Ovary (tissue), 3 donors: ENCODE results near the gene MRPS16.

Experiments
- POLR2A ChIP-seq: fragments of 450-650 bp; IDR thresholded peaks from one replicate; pipeline ENCODE4 v1.6.1; 2017; ENCODE audit warnings: antibody characterized with exemption, mild to moderate bottlenecking, moderate library complexity
- TF ChIP-seq, protein P1 (sequence below), 3 donors: fragments of 450-650 bp in 2 of 3; fragments of 200-600 bp in 1 of 3; IDR thresholded peaks; one replicate each; pipeline versions ENCODE4 v1.5.1 to v1.8.0; 2016 to 2022; ENCODE audit warnings: antibody characterized with exemption in 3 of 3, mild to moderate bottlenecking in 1 of 3
- donor health status: DM: no; HTN: no; CAD: no.

DNA sequence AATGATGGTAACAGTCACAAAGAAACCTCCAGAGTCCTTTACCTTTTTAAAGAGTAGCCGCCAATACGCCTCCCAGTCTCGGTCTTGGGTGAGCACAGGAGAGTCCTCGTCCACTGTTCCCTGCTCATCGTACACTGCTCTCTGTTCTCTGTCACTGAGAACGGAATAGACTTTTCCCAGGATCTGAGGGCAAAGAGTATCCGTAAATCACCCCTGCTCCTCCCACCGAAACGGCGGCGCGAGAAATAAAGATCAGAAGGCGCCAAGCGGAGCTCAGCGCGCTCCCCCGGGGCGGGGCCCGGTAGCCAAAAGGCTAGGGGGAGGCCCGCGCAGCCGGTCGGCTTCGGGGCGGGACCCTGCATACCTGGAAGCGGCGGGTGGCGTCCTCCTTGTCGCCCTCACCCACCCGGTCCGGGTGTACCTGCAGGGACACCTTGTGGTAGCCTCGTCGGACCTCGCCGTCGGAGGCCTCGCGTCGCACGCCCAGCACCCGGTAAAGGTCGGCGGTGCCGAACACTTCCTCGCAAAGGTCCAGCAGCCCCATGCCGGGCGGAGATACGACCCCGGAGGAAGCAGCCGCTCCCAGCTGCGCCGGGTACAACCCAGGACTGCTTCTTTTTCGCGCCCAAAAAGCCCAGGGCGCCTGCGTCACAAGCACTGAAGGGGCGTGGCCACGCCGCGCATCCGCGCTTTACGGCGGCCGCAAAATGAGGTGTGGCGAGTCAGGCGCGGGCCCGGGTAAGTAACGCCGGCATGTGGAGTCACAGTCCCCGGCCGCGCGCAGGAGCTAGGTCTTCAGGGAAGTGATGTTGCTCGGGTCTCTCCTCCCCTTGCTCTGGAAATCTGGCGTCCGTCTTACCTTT lies 5.6 kb downstream of the MRPS16 start, which contains the start of gene DNAJC9:
- TF ChIP-seq, protein P1, sequence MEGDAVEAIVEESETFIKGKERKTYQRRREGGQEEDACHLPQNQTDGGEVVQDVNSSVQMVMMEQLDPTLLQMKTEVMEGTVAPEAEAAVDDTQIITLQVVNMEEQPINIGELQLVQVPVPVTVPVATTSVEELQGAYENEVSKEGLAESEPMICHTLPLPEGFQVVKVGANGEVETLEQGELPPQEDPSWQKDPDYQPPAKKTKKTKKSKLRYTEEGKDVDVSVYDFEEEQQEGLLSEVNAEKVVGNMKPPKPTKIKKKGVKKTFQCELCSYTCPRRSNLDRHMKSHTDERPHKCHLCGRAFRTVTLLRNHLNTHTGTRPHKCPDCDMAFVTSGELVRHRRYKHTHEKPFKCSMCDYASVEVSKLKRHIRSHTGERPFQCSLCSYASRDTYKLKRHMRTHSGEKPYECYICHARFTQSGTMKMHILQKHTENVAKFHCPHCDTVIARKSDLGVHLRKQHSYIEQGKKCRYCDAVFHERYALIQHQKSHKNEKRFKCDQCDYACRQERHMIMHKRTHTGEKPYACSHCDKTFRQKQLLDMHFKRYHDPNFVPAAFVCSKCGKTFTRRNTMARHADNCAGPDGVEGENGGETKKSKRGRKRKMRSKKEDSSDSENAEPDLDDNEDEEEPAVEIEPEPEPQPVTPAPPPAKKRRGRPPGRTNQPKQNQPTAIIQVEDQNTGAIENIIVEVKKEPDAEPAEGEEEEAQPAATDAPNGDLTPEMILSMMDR (IDR thresholded peaks at IDR 0.05) = peak in 2 of 3 donors; percentile 22
- peak; percentile 76 for TF ChIP-seq POLR2A
